OCI-LY1 (cell line): ENCODE data around the gene ARRDC5.
"Not testable (repeated sequence)": the region's sequence is repeated elsewhere in the genome, so short reads cannot be mapped to it uniquely, and the experiment has no call there.

Source experiments
- H2AFZ ChIP-seq: fragments of 200-600 bp; sonication (generic), shearing (Covaris generic); 2 replicates; pipeline ENCODE4 v1.6.0; 2014; ENCODE audit warnings: antibody characterized with exemption, mild to moderate bottlenecking, low read length
- H3F3A ChIP-seq: fragments of 200-600 bp; sonication (generic), shearing (Covaris generic); 2 replicates; pipeline ENCODE4 v1.6.0; 2014; ENCODE audit warnings: mild to moderate bottlenecking, antibody characterized with exemption, low read length, moderate library complexity; ENCODE audit not compliant: insufficient read depth
- H3K27ac ChIP-seq: fragments of 200-600 bp; sonication (generic); 2 replicates; pipeline ENCODE4 v1.5.1; 2014; ENCODE audit warnings: low read length, mixed run types, mild to moderate bottlenecking, low read depth; ENCODE audit not compliant: poor library complexity, severe bottlenecking
- H3K27me3 ChIP-seq: fragments of 200-600 bp; sonication (generic); 2 replicates; pipeline ENCODE4 v1.6.0; 2014; ENCODE audit warnings: antibody characterized with exemption, mild to moderate bottlenecking, low read length, moderate library complexity; ENCODE audit not compliant: insufficient read depth
- H3K36me3 ChIP-seq: fragments of 200-600 bp; sonication (generic); 2 replicates; pipeline ENCODE4 v1.6.1; 2014; ENCODE audit warnings: mild to moderate bottlenecking, antibody characterized with exemption, low read length, moderate library complexity, mixed read lengths; ENCODE audit not compliant: insufficient read depth
- H3K4me1 ChIP-seq: fragments of 200-600 bp; sonication (generic); 2 replicates; pipeline ENCODE4 v1.5.1; 2014; ENCODE audit warnings: mild to moderate bottlenecking, low read length, moderate library complexity; ENCODE audit not compliant: insufficient read depth, severe bottlenecking
- H3K4me2 ChIP-seq: fragments of 200-600 bp; sonication (generic), shearing (Covaris generic); 2 replicates; pipeline ENCODE4 v1.6.1; 2014; ENCODE audit warnings: low read length
- H3K4me3 ChIP-seq: fragments of 200-600 bp; sonication (generic); 2 replicates; pipeline ENCODE4 v1.5.1; 2014; ENCODE audit warnings: low read length, low read depth, mild to moderate bottlenecking, mixed read lengths; ENCODE audit not compliant: poor library complexity, severe bottlenecking
- H3K79me2 ChIP-seq: fragments of 200-600 bp; shearing (Covaris generic); 2 replicates; pipeline ENCODE4 v1.6.1; 2016; ENCODE audit warnings: mixed run types, low read length, mixed read lengths; ENCODE audit not compliant: insufficient read depth
- H3K9ac ChIP-seq: fragments of 200-600 bp; sonication (generic), shearing (Covaris generic); 2 replicates; pipeline ENCODE4 v1.6.1; 2014; ENCODE audit warnings: mild to moderate bottlenecking, low read length, mixed read lengths
- H3K9me2 ChIP-seq: fragments of 200-600 bp; sonication (generic), shearing (Covaris generic); 2 replicates; pipeline ENCODE4 v1.6.1; 2014; ENCODE audit warnings: low read depth, mild to moderate bottlenecking, low read length, mixed read lengths
- H3K9me3 ChIP-seq: fragments of 200-600 bp; shearing (Covaris generic); 2 replicates; pipeline ENCODE4 v1.6.1; 2014; ENCODE audit warnings: low read length, mixed read lengths
- H4K20me1 ChIP-seq: fragments of 200-600 bp; sonication (generic), shearing (Covaris generic); 2 replicates; pipeline ENCODE4 v1.6.0; 2016; ENCODE audit warnings: mild to moderate bottlenecking, low read length; ENCODE audit not compliant: insufficient read depth
- CTCF ChIP-seq: fragments of 200-600 bp; sonication (generic), shearing (Covaris generic); IDR thresholded peaks from 2 replicates; pipeline ENCODE4 v1.5.1; 2017; ENCODE audit warnings: mild to moderate bottlenecking, antibody characterized with exemption, low read length, moderate library complexity, mixed read lengths
- EZH2 ChIP-seq: fragments of 200-600 bp; sonication (generic), shearing (Covaris generic); IDR thresholded peaks from 2 replicates; pipeline ENCODE4 v1.8.0; 2017; ENCODE audit warnings: borderline replicate concordance, mixed run types, mild to moderate bottlenecking, antibody characterized with exemption, low read length, moderate library complexity, mixed read lengths

Gene ARRDC5

DNA sequence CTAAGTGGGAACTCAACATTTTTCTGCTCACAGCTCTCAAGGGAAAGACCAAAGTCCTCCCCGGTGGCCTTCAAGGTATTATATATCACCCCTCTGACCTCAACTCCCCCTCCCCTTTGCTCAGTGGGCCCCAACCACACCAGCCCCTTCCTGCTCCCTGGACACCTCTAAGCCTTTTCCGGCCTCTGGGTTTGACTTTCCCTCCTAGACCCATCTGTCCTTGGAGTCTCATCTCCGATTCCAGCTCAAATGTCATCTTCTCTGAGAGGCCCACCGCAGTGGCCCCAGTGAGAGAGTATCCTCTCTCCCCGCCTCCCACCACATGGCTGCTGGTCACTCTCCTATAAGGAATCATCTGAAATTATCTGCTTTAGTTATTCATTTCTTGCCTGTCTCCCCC lies 5.7 kb upstream of the ARRDC5 start:
- Histone ChIP-seq H3K79me2 (peaks cover 29% of the 10 kb centered on the region), H2AFZ (no peak overlapping the region), H3K9ac (no peak overlapping the region; the same call in 1 of the 2 replicates), H3K9me3 (no peaks in the 10 kb centered on the region), H3F3A (0 out of 2 replicates have a peak, but pooled peaks cover 3% of the 10 kb centered on the region), H3K4me2 (no peak overlapping the region), H4K20me1 (no peaks in the 10 kb centered on the region), H3K27me3 (no peaks in the 10 kb centered on the region), H3K36me3 (peaks cover 29% of the 10 kb centered on the region), H3K4me3 (no peak overlapping the region), H3K4me1 (peaks cover 35% of the 10 kb centered on the region), H3K27ac (no peak overlapping the region), H3K9me2 (no peaks in the 10 kb centered on the region)
- TF ChIP-seq CTCF (no peak), EZH2 (no peak)

DNA sequence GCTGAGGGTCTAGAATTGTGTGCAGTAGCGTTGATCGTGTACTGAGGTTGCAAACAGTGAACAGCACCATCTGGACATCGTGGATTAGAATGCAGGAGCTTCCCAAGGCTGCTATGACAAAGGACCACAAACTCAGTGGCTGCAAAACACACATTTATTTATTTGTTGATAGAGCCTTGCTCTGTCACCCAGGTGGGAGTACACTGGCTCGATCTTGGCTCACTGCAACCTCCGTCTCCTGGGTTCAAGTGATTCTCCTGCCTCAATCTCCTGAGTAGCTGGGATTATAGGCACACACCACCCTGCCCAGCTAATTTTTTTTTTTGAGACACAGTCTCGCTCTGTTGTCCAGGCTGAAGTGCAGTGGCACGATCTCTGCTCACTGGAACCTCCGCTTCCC lies 4.3 kb upstream of the ARRDC5 start:
- H3K4me3 ChIP-seq: no peak overlapping the region
- peaks cover 15% of the 10 kb centered on the region; the same call in 1 of the 2 replicates for H3K36me3 ChIP-seq
- TF ChIP-seq CTCF: no peak; the same call in 1 of the 2 replicates
- no peak for TF ChIP-seq EZH2
- H3K4me2 ChIP-seq: no peak overlapping the region
- H3K79me2 ChIP-seq: peaks cover 15% of the 10 kb centered on the region
- H3K27ac ChIP-seq: no peak overlapping the region
- no peaks in the 10 kb centered on the region for H3K9me2 ChIP-seq
- H3F3A ChIP-seq: 0 out of 2 replicates have a peak, but pooled peaks cover 3% of the 10 kb centered on the region
- H2AFZ ChIP-seq: no peak overlapping the region
- H3K27me3 ChIP-seq: no peaks in the 10 kb centered on the region
- H3K4me1 ChIP-seq: peaks cover 26% of the 10 kb centered on the region
- no peaks in the 10 kb centered on the region for H3K9me3 ChIP-seq
- H4K20me1 ChIP-seq: no peaks in the 10 kb centered on the region
- no peak overlapping the region for H3K9ac ChIP-seq

GRCh38 chr19:4904481-4904880 lies 1.8 kb upstream of the ARRDC5 start:
- Histone ChIP-seq H3K4me3 (no peak overlapping the region), H3K9me3 (no peaks in the 10 kb centered on the region), H3K4me2 (no peak overlapping the region), H3K27ac (no peak overlapping the region), H2AFZ (no peak overlapping the region), H4K20me1 (no peaks in the 10 kb centered on the region), H3K36me3 (no peaks in the 10 kb centered on the region), H3K27me3 (no peaks in the 10 kb centered on the region), H3K9ac (no peak overlapping the region), H3F3A (0 out of 2 replicates have a peak, but pooled peaks cover 3% of the 10 kb centered on the region), H3K79me2 (no peaks in the 10 kb centered on the region), H3K9me2 (no peaks in the 10 kb centered on the region), H3K4me1 (peaks cover 22% of the 10 kb centered on the region)
- no peak for TF ChIP-seq EZH2
- no peak for TF ChIP-seq CTCF

- not testable (repeated sequence) for H3K9me2 ChIP-seq, H3K4me2 ChIP-seq, H3K4me3 ChIP-seq, H4K20me1 ChIP-seq, H3K79me2 ChIP-seq, H3K36me3 ChIP-seq, H3K9ac ChIP-seq, H2AFZ ChIP-seq, H3F3A ChIP-seq, H3K9me3 ChIP-seq, H3K27me3 ChIP-seq
- peaks cover 12% of the 10 kb centered on the region for H3K4me1 ChIP-seq
- H3K27ac ChIP-seq: peak overlapping the region; percentile 71
Observed at GRCh38 chr19:4900879-4901278, 1.8 kb downstream of the ARRDC5 start.
